GM18502 (cell line): Measurements from ENCODE around the gene TIAM2.

ENCODE experiments used
- ATAC-seq: cut with Tn5 transposase; IDR thresholded peaks from one replicate; pipeline ENCODE4 v1.9.1; 2021; ENCODE audit warnings: mild to moderate bottlenecking; ENCODE audit not compliant: unreplicated experiment, poor library complexity

The TIAM2 gene

GRCh38 chr6:155269765-155270164 lies 274.6 kb downstream of the TIAM2 start:
- no peak for ATAC-seq

- ATAC-seq, result no peak
Observed at GRCh38 chr6:155270561-155271091, 275.5 kb downstream of the TIAM2 start.

DNA sequence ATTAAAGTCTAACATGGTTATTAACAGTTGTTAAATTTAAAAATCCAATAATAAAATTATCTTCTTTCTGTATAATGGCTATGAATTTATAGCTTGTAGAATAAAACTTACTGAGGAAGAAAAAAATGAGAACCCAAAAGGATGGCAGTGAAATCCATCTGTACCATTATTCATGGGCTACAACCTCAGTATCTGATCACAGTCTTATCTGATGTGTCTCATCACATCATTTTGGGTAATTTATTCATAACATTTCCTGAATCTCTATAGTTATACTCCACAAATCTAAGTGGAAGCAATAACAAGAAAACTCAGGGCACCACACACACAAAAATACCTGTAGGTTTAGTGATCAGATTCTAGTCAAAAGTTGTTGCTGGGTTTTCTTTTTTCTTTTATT lies 276.0 kb downstream of the TIAM2 start:
- no peak for ATAC-seq

- no peak for ATAC-seq
Observed at GRCh38 chr6:155272353-155273232, 277.5 kb downstream of the TIAM2 start.

DNA sequence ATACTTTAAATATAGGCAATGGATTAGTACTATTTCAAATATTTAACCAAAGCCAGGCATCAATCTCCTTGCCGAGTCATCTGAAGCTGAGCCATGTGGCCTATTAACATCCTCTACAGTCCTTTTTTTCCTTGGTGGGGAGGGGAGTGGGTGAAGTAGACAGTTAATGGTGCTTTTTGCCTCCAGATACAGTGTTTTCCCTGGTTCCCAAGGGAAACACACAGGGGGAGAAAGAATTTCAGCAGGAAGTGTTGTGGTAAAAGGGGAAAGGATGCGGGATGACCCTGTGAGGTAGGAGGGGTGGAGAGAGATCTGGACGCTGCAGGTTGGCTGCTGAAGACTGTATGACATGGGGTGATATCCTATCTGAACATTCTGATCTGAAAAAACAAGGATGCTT lies 278.3 kb downstream of the TIAM2 start:
- no peak for ATAC-seq

GRCh38 chr6:155274106-155274505 lies 279.0 kb downstream of the TIAM2 start:
- ATAC-seq, result no peak

DNA sequence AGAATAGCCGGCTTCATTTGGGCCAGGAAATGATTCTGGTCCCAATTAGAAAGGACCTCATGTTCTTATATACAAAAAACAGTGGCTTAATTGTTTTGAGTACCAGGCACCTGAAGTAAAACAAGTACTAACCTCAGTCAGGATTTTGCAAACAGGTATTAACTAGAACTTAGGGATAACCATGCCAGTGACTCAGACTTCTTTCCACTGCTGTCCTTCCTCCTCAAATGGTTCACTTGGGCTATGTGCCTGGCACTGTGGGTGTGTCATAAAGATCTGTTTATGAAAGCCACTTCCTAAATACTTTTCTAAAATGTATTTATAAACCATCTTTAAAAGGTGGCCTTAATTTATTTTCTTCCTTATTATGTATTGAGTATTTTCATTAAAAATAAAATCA lies 279.4 kb downstream of the TIAM2 start:
- no peak for ATAC-seq

GRCh38 chr6:155275808-155276480 lies 280.8 kb downstream of the TIAM2 start:
- no peak for ATAC-seq

- no peak for ATAC-seq
Observed at GRCh38 chr6:155276638-155277037, 281.5 kb downstream of the TIAM2 start.

DNA sequence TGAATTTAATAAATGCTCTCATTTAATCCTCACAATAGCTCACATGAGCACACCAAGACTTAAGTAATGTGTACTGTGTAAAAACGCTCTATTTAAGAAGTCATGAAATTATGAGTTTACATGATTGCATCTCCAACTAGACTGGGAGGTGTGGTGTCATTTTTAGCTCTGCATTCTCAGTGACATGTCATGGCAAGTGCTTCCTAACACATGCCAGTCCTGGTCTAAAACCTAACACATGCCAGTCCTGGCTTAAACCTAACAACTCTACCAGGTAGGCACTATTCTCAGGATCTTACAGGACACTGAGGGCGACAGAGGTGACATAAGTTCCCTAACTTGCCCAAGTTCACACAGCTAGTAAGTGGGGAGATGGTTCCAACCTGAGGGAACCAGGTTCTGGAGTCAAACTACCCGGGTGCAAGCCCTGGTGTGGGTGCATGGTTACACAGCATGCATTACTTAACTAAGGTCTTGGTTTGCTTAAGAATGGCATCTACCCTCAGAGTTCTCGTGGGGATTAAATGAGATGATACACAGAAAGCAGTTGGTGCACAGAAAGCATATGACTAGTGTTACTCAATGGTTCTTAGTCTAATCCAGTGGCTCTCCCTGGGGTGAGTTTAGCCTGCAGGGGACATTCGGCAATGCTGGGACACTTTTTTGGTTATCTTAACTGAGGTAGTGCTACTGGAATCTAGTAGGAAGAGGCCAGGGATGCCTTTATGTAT lies 283.4 kb downstream of the TIAM2 start:
- no peak for ATAC-seq

GRCh38 chr6:155284775-155285174 lies 289.7 kb downstream of the TIAM2 start:
- no peak for ATAC-seq

DNA sequence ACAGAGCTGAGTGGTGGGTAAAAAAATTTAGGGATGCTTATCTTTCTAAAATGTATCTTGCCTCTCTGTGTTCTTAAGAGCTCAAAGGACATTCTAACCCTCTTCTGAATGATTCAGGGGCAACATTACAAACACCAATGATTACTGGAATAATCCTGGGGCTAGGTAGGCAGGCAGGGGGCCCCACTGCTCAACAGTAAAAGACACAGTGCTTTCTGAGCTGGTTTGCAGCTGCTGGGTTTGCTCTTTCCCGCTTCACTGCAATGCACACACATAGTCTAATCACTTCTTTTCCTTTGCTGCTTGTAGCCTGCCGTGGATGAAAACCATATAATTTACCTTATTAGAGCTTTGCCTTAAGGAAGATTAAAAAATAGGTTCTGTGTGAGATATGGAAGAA lies 292.6 kb downstream of the TIAM2 start:
- no peak for ATAC-seq

DNA sequence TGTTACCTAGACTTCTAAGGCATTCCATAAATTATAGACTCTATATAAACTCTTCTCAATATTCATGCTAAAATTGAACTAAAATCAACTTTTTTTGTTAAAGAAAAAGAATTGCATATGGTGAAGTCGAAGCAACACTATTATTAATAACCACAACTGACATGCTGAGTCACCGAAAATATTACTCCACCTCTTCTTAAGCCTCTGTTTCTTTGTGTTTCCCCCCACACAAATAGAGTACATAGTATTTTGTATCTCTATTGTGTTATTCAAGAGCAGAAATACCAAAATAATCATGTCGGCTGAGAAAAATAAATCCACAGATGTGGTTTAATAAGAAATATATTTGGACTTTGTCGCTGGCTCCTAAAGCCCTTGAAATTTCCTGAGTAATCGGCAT lies 295.4 kb downstream of the TIAM2 start:
- no peak for ATAC-seq

DNA sequence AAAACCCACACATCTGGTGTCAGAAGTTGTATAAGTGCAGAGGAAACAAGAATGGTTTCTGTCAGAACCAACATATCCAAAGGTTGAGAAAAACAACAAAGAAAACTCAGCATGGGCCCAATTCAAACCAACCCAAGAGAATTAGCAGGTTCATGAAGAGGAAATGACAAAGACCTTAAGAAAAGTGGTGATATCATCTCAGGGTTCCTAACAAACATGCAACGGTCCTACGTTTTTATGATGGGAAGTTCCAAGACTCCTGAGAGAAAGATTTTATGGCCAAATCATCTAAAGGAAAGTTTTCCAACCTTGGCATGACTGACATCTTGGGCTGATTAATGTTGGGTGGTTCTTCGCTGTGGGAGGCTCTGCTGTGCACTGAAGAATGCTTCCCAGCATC lies 296.2 kb downstream of the TIAM2 start:
- no peak for ATAC-seq

DNA sequence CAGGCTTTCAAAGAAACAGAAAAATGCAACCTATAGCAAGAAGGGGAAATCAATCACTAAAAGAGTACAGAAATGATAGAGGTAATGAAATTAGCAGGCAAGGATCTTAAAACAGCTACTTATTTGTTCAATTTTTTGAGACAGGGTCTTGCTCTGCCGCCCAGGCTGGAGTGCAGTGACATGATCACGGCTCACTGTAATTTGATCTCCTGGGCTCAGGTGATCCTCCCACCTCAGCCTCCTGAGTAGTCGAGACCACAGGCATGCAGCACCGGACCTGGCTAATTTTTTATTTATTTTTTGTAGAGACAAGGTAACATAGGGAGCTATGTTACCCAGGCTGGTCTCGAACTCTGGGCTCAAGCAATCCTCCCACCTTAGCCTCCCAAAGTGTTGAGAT lies 297.6 kb downstream of the TIAM2 start:
- ATAC-seq, result no peak

GRCh38 chr6:155297669-155298068 lies 302.6 kb downstream of the TIAM2 start:
- no peak for ATAC-seq

DNA sequence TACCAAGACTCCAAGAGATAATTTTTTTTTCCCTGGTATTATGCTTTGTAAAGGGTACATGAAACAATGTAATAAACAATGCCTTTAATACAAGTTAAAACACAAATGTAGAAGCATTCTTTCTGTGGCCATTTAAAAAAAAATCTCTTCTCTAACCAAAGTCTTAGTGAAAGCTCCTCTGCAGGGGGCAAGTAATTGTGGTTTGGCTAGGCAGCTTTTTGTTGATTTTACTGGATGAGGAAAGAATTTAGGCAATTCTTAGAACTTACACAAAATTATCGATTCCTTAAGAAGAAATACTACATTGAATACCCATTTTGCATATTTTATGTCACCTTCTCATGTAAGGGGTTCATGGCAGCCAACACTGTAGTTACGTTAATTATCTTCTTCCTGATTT lies 306.8 kb downstream of the TIAM2 start:
- no peak for ATAC-seq

GRCh38 chr6:155303361-155303870 lies 308.3 kb downstream of the TIAM2 start:
- ATAC-seq, result no peak

DNA sequence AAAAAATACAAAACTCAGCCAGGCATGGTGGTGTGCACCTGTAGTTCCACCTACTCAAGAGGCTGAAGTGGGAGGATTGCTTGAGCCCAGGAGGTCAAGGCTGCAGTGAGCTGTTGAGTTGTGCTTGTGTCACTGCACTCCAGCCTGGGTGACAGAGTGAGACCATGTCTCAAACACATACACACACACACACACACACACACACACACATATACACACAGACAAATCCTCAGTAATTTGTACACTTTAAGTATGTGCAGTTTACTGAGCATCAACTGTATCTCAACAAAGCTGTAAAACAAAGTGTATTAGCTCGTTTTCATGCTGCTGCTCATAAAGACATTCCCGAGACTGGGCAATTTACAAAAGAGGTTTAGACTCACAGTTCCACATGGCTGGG lies 311.8 kb downstream of the TIAM2 start:
- no peak for ATAC-seq
